T-helper 2 cell treated with Interferon-gamma antibody and Interleukin-4, amounts not matched to agents 5 μg/mL and 100 μg/mL, for 36 hours (primary cell): ENCODE measurements around the gene RNF103.

Experiments
- DNase-seq: peaks from one replicate; pipeline ENCODE4 v3.0.0; 2021; ENCODE audit warnings: low spot score
- H3K27ac Mint-ChIP-seq: one replicate; pipeline ENCODE4 v1.8.0; 2021; ENCODE audit warnings: mild to moderate bottlenecking, mixed read lengths
- H3K27me3 Mint-ChIP-seq: one replicate; pipeline ENCODE4 v1.8.0; 2021; ENCODE audit warnings: low read depth, mixed read lengths
- H3K36me3 Mint-ChIP-seq: one replicate; pipeline ENCODE4 v1.8.0; 2021; ENCODE audit warnings: low read depth, mixed read lengths
- H3K4me1 Mint-ChIP-seq: one replicate; pipeline ENCODE4 v1.8.0; 2021; ENCODE audit warnings: low read depth, mixed read lengths
- H3K4me3 Mint-ChIP-seq: one replicate; pipeline ENCODE4 v1.8.0; 2022; ENCODE audit warnings: mild to moderate bottlenecking, moderate library complexity, mixed read lengths
- H3K9me3 Mint-ChIP-seq: one replicate; pipeline ENCODE4 v1.8.0; 2021; ENCODE audit warnings: mixed read lengths

Gene RNF103

GRCh38 chr2:86570059-86570458 is 53.6 kb downstream of the RNF103 start:
- Mint-ChIP-seq H3K9me3 (peaks cover 7% of the 10 kb centered on the region), H3K4me1 (peaks cover 2% of the 10 kb centered on the region), H3K27me3 (peaks cover 2% of the 10 kb centered on the region), H3K4me3 (no peak overlapping the region), H3K27ac (no peak overlapping the region), H3K36me3 (no peaks in the 10 kb centered on the region)
- DNase-seq: no peak

- no peak for DNase-seq
- H3K9me3 Mint-ChIP-seq: peaks cover 12% of the 10 kb centered on the region
These were observed 56.9 kb downstream of the RNF103 start for GRCh38 chr2:86566821-86567190.

GRCh38 chr2:86566158-86566820 is 57.4 kb downstream of the RNF103 start:
- Mint-ChIP-seq H3K4me3 (no peak overlapping the region), H3K4me1 (peaks cover 18% of the 10 kb centered on the region), H3K27ac (no peak overlapping the region), H3K27me3 (peaks cover 2% of the 10 kb centered on the region), H3K9me3 (peaks cover 12% of the 10 kb centered on the region), H3K36me3 (peaks cover 11% of the 10 kb centered on the region)
- no peak for DNase-seq

More at GRCh38 chr2:86566821-86567190, 56.9 kb downstream of the RNF103 start:
- Mint-ChIP-seq H3K4me1 (peaks cover 13% of the 10 kb centered on the region), H3K27ac (no peak overlapping the region), H3K4me3 (no peak overlapping the region), H3K36me3 (peaks cover 6% of the 10 kb centered on the region), H3K27me3 (peaks cover 2% of the 10 kb centered on the region)

GRCh38 chr2:86563650-86564061 is 60.0 kb downstream of the RNF103 start:
- peak overlapping the region; percentile 97 for H3K27ac Mint-ChIP-seq
- no peak for DNase-seq
- no peaks in the 10 kb centered on the region for H3K27me3 Mint-ChIP-seq
- peaks cover 31% of the 10 kb centered on the region for H3K4me1 Mint-ChIP-seq
- H3K4me3 Mint-ChIP-seq: peak overlapping the region; percentile 96
- peaks cover 12% of the 10 kb centered on the region for H3K9me3 Mint-ChIP-seq
- peaks cover 30% of the 10 kb centered on the region for H3K36me3 Mint-ChIP-seq

GRCh38 chr2:86562922-86563649 is 60.6 kb downstream of the RNF103 start, which contains the start of gene CHMP3:
Gene CHMP3, minus strand, starts transcription at chr2:86563443. Its CDS starts 95 bp downstream, at chr2:86563348.
- H3K27me3 Mint-ChIP-seq: no peaks in the 10 kb centered on the region
- peaks cover 12% of the 10 kb centered on the region for H3K9me3 Mint-ChIP-seq
- peaks cover 33% of the 10 kb centered on the region for H3K36me3 Mint-ChIP-seq
- H3K4me1 Mint-ChIP-seq: peaks cover 35% of the 10 kb centered on the region
- peak; percentile 98 for DNase-seq
- peak within 1 kb of the TSS; percentile 96 for H3K4me3 Mint-ChIP-seq
- H3K27ac Mint-ChIP-seq: peak within 1 kb of the TSS; percentile 97

- DNase-seq: no peak
- Mint-ChIP-seq H3K4me1 (peaks cover 35% of the 10 kb centered on the region), H3K27ac (peak overlapping the region; percentile 97), H3K27me3 (no peaks in the 10 kb centered on the region), H3K9me3 (peaks cover 12% of the 10 kb centered on the region), H3K4me3 (peak overlapping the region; percentile 96), H3K36me3 (peaks cover 33% of the 10 kb centered on the region)
These were observed 61.2 kb downstream of the RNF103 start for GRCh38 chr2:86562485-86562921.

- peaks cover 3% of the 10 kb centered on the region for H3K9me3 Mint-ChIP-seq
- H3K36me3 Mint-ChIP-seq: peaks cover 37% of the 10 kb centered on the region
- no peak for DNase-seq
- no peak overlapping the region for H3K27ac Mint-ChIP-seq
- H3K27me3 Mint-ChIP-seq: no peaks in the 10 kb centered on the region
- no peak overlapping the region for H3K4me3 Mint-ChIP-seq
- H3K4me1 Mint-ChIP-seq: peaks cover 34% of the 10 kb centered on the region
These were observed 65.8 kb downstream of the RNF103 start for GRCh38 chr2:86557836-86558235.

- H3K36me3 Mint-ChIP-seq: peaks cover 43% of the 10 kb centered on the region
- H3K4me3 Mint-ChIP-seq: no peak overlapping the region
- no peaks in the 10 kb centered on the region for H3K27me3 Mint-ChIP-seq
These were observed 67.2 kb downstream of the RNF103 start for GRCh38 chr2:86556508-86556907.

More at GRCh38 chr2:86556508-86556907, 67.2 kb downstream of the RNF103 start:
- no peak overlapping the region for H3K27ac Mint-ChIP-seq
- no peak for DNase-seq
- H3K4me1 Mint-ChIP-seq: peaks cover 34% of the 10 kb centered on the region
- peaks cover 14% of the 10 kb centered on the region for H3K9me3 Mint-ChIP-seq
